Lung microvascular endothelial cell (primary cell): ENCODE data around the gene FERMT2. TPM values are rescaled to one million over a fixed set of nuclear protein-coding genes. Genes with fewer than 3 reads are reported as not detected.

ENCODE experiments used
- DNase-seq, 2 donors: peaks; one replicate each; pipeline versions ENCODE4 v3.0.0 to v3.0.0-alpha.2; 2010; ENCODE audit warnings: low read depth in 2 of 2
- total RNA-seq: library from RNA; depleted of rRNA; stranded (reverse); fragments of >200 nt; gene quantifications from 2 replicates; pipeline ENCODE4 v1.2.1, GENCODE V29; 2014

The FERMT2 gene, protein sequence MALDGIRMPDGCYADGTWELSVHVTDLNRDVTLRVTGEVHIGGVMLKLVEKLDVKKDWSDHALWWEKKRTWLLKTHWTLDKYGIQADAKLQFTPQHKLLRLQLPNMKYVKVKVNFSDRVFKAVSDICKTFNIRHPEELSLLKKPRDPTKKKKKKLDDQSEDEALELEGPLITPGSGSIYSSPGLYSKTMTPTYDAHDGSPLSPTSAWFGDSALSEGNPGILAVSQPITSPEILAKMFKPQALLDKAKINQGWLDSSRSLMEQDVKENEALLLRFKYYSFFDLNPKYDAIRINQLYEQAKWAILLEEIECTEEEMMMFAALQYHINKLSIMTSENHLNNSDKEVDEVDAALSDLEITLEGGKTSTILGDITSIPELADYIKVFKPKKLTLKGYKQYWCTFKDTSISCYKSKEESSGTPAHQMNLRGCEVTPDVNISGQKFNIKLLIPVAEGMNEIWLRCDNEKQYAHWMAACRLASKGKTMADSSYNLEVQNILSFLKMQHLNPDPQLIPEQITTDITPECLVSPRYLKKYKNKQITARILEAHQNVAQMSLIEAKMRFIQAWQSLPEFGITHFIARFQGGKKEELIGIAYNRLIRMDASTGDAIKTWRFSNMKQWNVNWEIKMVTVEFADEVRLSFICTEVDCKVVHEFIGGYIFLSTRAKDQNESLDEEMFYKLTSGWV
- total RNA-seq, result 58.6 and 61.3 TPM in 2 replicates

- DNase-seq, result peak; percentile 89 to 93
Measured at GRCh38 chr14:52950898-52951680, at the start of gene FERMT2. TSS of gene FERMT2 (minus strand) at chr14:52951050. CDS start at chr14:52950568, 482 bp downstream.

- peak in 1 of 2 donors; percentile 62 for DNase-seq
Measured at GRCh38 chr14:52998376-52999015, 47.6 kb upstream of the FERMT2 start.

DNA sequence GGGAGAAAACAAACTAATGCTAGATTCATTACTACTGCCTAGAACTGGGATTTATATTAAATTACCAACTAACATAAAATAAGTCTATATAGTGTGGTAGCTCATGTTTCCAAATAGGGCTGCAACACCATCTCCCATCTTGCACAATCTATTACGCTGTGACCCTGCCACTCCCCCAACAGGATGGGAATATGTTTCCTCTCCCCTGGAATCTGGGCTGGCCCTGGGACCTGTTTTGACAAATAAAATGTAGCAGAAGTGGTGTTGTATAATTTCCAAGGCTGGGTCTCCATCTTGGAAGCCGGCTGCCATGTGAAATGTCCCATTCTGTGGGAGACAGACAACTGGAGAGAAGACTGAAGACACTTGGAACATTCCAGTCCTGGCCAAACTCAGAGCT lies 45.6 kb upstream of the FERMT2 start:
- DNase-seq, result peak in 1 of 2 donors; percentile 20

GRCh38 chr14:52995998-52996397 lies 45.1 kb upstream of the FERMT2 start:
- DNase-seq, result no peak

DNA sequence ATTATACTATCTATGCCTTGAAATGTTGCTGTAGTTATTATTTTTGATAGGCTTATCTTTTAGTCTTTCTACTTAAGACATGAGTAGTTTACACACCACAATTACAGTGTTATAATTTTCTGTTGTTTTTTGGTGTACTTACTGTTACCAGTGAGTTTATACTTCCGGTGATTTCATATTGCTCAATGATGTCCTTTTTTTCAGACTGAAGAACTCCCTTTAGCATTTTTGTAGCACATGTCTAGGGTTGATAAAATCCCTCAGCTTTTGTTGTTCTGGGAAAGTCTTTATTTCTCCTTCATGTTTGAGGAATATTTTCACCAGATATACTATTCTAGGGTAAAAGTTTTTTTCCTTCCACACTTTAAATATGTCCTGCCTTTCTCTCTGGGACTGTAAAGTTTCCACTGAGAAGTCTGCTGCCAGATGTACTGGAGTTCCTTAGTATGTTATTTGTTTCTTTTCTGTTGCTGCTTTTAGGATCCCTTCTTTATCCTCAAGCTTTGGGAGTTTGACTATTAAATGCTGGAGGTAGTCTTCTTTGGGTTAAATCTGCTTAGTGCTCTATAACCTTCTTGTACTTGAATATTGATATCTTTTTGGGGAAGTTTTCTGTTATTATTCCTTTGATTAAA lies 41.5 kb upstream of the FERMT2 start:
- no peak for DNase-seq

- DNase-seq, result no peak
Measured at GRCh38 chr14:52988139-52988538, 37.3 kb upstream of the FERMT2 start.

- DNase-seq, result no peak
Measured at GRCh38 chr14:52987514-52987913, 36.7 kb upstream of the FERMT2 start.

DNA sequence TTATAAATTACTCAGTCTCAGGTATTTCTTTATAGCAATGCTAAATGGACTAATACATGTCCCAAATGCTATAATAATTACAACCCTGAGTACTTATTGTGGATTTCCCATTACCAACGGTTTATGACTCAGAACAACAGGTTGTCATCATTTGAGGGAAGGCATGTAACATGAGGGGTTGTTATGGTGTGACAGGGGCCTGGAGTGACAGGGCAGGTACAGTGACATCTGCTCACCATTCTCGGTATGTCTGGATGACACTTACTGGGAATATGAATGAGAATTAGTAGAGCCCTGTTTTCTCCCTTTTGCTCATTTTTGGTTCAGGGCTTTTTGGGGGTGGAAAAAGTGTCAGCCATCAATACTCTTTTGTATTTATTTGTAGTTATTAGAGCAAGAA lies 36.2 kb upstream of the FERMT2 start:
- DNase-seq, result no peak

DNA sequence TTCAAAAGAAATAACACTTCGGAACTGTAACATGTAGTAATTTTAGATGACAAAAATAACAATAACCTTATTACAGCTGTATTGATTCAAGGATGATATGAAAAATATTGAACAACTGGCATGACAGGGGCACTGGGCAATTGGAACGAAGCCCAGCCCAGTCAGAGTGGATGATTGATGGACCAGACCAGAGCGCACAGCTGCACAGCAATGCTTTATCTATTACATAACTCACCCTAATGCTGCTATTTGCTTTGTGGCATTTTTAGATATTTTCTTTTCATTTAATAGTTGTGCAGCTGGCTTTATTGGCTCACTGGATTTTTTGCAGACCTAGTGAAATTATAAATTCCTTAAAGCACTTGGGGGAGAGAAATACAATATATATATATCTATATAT lies 26.9 kb upstream of the FERMT2 start:
- no peak for DNase-seq

DNA sequence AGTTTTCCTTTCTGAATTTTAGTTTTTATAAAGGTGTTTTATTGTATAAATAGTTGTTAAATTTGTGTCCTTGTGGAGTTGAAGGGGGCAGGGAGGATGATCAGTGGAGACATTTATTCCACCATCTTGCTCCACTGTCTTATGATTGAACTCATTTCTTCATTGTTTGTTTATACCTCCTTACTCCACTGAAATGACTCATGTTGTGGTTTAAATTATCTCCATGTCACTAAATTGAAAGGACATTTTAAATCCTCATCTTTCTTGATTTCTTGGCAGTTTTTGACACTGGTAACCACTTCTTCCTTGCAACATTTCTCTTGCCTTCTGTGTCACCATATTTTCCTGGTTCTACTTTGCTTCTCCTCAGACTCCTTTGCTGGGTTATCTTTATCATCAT lies 23.6 kb upstream of the FERMT2 start:
- DNase-seq, result no peak

GRCh38 chr14:52961060-52961639 lies 10.3 kb upstream of the FERMT2 start:
- DNase-seq, result peak; percentile 79 to 83

DNA sequence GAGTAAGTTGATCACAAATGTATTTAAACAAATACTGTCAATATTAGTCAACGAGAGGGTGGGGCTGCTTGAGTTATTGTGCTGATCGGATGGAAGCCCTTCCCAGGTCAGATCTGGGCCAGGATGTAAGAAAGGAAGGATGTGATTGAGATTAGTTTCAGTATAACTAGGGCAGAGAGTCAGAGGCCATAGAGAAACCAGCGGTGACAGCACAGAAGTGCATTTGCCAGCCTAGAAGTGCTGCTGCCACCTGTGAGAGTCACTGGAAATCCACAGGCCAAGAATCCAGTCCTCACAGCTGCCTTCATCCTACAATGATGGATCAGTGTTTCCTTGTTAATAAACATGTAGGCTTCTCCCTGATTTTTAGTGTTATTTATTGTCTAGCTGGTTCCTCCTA lies 9.8 kb upstream of the FERMT2 start:
- peak; percentile 38 to 41 for DNase-seq

DNA sequence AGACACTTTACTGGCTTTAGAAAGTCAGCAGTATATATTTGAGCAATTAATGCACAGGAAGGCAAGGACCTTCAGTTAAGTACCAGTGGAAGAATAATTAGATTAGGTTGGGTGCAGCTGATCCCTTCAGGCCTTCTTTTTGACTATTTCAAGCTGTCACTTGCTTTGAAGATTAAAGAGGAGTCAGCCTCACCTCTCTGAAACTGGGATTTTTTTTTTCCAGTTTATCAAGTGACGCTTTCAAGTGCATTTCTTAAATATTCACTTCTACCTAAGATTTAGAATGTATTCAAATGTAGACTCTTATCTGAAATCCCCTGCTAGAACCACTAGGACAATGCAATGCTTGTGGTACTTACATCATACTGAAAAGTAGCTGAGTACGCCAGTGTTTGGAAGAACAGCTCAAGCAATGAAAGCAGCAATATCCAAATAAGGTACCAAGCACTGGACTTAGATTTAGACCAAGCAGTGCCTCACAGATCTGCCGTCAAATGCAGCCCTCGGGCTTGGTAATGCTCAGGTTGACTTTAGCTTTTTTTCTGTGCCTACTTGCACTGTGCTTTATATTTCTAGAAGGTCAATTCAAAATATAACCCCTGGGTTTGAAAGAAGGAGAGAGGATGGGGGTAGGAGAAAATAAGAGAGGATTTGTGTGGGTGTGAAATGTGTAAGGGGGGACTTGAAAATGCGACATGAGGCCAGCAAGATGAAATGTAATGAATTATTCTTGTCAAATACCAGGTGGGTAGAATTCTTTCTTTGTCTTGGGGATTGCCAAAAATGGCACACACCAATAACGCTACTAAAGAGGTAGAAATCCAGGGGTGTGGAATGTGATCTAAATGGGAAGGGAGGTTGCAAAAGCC lies 3.7 kb upstream of the FERMT2 start:
- DNase-seq, result no peak

DNA sequence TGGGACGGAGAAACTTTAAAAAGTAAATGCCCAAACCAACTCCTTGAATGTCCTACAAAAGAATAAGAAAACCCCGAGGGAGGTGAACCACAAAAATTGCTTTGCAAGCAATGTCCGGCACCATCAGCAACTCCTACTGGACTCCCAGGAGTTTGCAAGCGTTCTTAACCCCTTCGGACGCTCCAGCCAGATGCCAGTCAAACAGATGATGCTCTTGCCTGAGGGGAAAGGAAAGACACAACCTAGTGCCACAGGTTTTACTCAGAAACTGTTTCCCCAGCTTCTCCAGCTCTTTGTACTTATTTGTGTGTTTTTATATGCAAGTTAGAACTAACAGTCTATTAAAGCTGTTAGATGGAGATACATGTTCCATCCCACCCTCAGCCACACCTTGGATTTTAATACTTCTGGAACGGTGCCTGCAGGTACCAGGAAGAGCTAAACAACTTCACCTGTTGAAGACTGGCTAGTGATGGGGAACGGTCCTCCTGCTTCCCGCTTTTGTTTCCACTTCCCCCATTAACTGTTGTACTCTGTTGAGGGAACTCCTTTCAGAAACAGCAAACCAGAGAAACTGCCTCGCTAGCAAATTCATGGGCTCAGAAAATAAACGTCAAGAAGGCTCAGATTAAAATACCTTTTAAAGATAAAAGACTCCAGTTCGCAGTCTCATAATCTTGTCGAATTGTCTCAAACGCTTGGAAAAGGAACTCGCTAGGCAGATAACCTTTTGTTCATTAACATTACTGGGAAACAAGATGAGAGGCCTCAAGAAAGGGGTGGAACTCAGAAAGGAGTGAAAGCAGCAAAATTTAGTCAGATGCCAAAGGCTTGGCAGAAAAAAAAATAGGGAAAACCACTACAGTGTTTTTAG lies 1.1 kb upstream of the FERMT2 start:
- DNase-seq, result peak; percentile 71 to 83

- DNase-seq, result peak; percentile 62 to 68
Measured at GRCh38 chr14:52950410-52950897, 396 bp downstream of the FERMT2 start.

GRCh38 chr14:52949711-52950409 lies 990 bp downstream of the FERMT2 start:
- peak; percentile 50 to 62 for DNase-seq

DNA sequence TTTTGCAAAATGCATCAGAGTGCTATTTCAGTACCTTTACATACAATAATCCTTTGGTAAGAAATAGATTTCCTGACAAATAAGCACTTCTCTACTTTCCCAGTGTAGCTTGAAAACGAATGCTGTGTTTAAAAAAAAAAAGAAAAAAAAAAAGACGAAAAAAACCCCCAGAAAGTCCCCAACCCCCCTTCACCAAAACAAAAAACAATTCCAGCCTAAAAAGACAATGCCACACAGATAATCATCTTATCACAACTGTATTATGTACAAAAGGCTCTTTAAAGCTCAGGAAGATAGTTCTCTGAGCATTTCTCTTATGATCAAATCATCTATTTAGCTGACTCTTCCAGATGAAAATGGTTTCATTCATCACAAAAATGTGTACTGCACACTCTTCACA lies 1.6 kb downstream of the FERMT2 start:
- peak in 1 of 2 donors; percentile 6 for DNase-seq

GRCh38 chr14:52948836-52949235 lies 2.0 kb downstream of the FERMT2 start:
- DNase-seq, result no peak
